ENCODE measurements around the gene SEPTIN7.

DNA sequence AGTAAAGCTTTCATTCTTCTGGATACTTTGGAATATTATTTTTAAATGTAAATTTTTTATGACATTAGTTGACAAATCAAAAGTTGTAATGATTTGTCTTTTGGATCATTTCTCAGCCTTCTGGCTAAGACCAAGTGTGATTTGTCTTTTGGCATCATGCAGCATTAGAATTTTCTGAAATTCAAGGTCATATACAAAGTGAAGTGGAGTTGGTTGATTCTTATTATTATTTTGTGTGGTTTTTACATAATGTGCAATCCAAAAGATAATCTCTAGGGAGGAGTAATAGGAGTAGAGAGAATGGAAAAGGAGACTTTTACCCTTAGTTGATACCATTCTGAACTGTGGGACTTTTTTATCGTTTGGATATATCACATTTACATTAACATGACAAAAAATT lies 24.2 kb upstream of the SEPTIN7 start:
- TF ChIP-seq, protein P1, sequence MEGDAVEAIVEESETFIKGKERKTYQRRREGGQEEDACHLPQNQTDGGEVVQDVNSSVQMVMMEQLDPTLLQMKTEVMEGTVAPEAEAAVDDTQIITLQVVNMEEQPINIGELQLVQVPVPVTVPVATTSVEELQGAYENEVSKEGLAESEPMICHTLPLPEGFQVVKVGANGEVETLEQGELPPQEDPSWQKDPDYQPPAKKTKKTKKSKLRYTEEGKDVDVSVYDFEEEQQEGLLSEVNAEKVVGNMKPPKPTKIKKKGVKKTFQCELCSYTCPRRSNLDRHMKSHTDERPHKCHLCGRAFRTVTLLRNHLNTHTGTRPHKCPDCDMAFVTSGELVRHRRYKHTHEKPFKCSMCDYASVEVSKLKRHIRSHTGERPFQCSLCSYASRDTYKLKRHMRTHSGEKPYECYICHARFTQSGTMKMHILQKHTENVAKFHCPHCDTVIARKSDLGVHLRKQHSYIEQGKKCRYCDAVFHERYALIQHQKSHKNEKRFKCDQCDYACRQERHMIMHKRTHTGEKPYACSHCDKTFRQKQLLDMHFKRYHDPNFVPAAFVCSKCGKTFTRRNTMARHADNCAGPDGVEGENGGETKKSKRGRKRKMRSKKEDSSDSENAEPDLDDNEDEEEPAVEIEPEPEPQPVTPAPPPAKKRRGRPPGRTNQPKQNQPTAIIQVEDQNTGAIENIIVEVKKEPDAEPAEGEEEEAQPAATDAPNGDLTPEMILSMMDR (conservative IDR thresholded peaks at IDR 0.05): no peak
- no peak for TF ChIP-seq ZFX (IDR thresholded peaks at IDR 0.05)
